C4-2B (cell line): ENCODE data around the gene ADAMTSL4.

Experiments
- ZFX ChIP-seq: fragments of 450-650 bp; IDR thresholded peaks from 2 replicates; pipeline ENCODE4 v1.6.1; 2017
- TF ChIP-seq, protein P1 (sequence below): fragments of 450-650 bp; conservative IDR thresholded peaks from 2 replicates; pipeline ENCODE4 v1.5.1; 2017; ENCODE audit warnings: mild to moderate bottlenecking

DNA sequence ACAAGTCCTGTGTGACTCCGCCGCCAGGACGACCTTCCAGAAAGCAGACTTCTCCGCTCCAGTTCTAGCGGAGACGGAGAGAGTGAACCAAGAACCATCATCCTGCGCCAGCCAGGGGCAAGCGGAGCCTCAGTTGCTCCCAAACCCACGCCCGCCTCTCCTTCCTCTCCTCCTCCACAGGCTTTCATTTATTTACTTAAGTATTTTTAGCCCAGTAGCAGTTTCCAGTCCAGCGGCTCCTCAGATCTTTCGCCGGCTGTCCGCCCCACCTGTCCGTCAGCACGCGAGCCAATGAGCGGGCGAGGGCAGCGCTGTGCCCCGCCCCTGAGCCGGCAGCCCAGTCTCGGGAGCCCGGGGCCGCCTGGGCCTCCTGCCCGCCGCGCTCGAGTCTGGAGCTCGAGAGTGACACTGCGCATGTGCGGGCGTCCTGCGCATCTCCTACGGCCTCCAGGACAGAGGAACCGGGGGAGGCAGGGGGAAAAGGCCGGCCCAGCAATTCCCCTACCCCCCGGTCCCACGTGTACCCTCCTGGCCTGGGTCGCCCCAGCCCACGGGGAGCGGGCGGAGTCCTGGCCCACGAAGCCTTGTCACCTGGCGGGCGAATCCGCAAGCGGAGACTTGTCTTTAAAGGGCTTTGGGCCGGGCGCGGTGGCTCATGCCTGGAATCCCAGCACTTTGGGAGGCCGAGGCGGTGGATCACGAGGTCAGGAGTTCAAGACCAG, 33.7 kb upstream of the ADAMTSL4 start, which contains the start of gene FALEC:
- TF ChIP-seq, protein P1, sequence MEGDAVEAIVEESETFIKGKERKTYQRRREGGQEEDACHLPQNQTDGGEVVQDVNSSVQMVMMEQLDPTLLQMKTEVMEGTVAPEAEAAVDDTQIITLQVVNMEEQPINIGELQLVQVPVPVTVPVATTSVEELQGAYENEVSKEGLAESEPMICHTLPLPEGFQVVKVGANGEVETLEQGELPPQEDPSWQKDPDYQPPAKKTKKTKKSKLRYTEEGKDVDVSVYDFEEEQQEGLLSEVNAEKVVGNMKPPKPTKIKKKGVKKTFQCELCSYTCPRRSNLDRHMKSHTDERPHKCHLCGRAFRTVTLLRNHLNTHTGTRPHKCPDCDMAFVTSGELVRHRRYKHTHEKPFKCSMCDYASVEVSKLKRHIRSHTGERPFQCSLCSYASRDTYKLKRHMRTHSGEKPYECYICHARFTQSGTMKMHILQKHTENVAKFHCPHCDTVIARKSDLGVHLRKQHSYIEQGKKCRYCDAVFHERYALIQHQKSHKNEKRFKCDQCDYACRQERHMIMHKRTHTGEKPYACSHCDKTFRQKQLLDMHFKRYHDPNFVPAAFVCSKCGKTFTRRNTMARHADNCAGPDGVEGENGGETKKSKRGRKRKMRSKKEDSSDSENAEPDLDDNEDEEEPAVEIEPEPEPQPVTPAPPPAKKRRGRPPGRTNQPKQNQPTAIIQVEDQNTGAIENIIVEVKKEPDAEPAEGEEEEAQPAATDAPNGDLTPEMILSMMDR, result no peak
- no peak for TF ChIP-seq ZFX
